Transverse colon (tissue), 4 donors: ENCODE results near the gene LEMD1. TPM values are rescaled to one million over a fixed set of nuclear protein-coding genes. Genes with fewer than 3 reads are reported as not detected.
A peak's percentile ranks its signal among the peaks of the same experiment; 100 is the strongest.

ENCODE experiments used
- DNase-seq: peaks from one replicate; pipeline ENCODE4 v3.0.0-alpha.2; 2019
- H3K27ac ChIP-seq, 4 donors: fragments of 200-600 bp; sonication (generic); 2 replicates each; pipeline ENCODE4 v1.5.1; 2016 to 2018; ENCODE audit warnings: inconsistent platforms in 4 of 4
- H3K27me3 ChIP-seq: fragments of 200-600 bp; sonication (generic); 2 replicates; pipeline ENCODE4 v1.5.1; 2017; ENCODE audit warnings: inconsistent platforms
- H3K36me3 ChIP-seq, 4 donors: fragments of 200-600 bp; sonication (generic); 2 replicates each; pipeline ENCODE4 v1.5.1; 2017 to 2019; ENCODE audit warnings: inconsistent platforms in 4 of 4
- H3K4me1 ChIP-seq, 4 donors: fragments of 200-600 bp; sonication (generic); 2 replicates each; pipeline ENCODE4 v1.5.1; 2017 to 2020; ENCODE audit warnings: inconsistent platforms in 4 of 4
- H3K4me3 ChIP-seq, 4 donors: fragments of 200-600 bp; sonication (generic); 1 replicate in 1 of 4; 2 replicates in 3 of 4; pipeline versions ENCODE4 v1.5.1 to v1.6.1; 2017 to 2019; ENCODE audit warnings: inconsistent platforms in 4 of 4
- H3K9me3 ChIP-seq, 2 donors: fragments of 200-600 bp; sonication (generic); 2 replicates each; pipeline ENCODE4 v1.5.1; 2017 to 2019; ENCODE audit warnings: inconsistent platforms in 2 of 2
- CTCF ChIP-seq, 5 experiments: fragments of 200-600 bp in 3 of 5; fragments of 450-650 bp in 2 of 5; sonication (generic) in 3 of 5; IDR thresholded peaks; 1 replicate in 2 of 5; 2 replicates in 3 of 5; pipeline ENCODE4 v1.5.1; 2016 to 2017; ENCODE audit warnings: antibody characterized with exemption in 5 of 5, inconsistent platforms in 3 of 5, mild to moderate bottlenecking in 2 of 5, moderate library complexity in 1 of 5
- EP300 ChIP-seq: sonication (generic); formaldehyde crosslinking; IDR thresholded peaks from one replicate; pipeline ENCODE4 v1.6.1; 2017; ENCODE audit warnings: antibody characterized with exemption, low read depth
- POLR2A ChIP-seq: fragments of 450-650 bp; IDR thresholded peaks from one replicate; pipeline ENCODE4 v1.6.1; 2016; ENCODE audit warnings: antibody characterized with exemption, mild to moderate bottlenecking, moderate library complexity
- POLR2AphosphoS5 ChIP-seq, 3 donors: sonication (generic); formaldehyde crosslinking; IDR thresholded peaks; one replicate each; pipeline ENCODE4 v1.6.1; 2016; ENCODE audit warnings: antibody characterized with exemption in 3 of 3
- WGBS, 2 donors: methylation state at CpG; one replicate each; pipeline ENCODE4 v1.1.5; 2018; ENCODE audit warnings: low coverage in 1 of 2; 5-methylcytosine and 5-hydroxymethylcytosine counted together
- in situ Hi-C, 4 donors: fragments of 200-750 bp; cut with MboI; loops; one replicate each; pipeline versions ENCODE4 v1.15.0 to v1.15.1; 2017; ENCODE audit warnings: low sequenced_read_pairs in 3 of 4, low pct_ligation_motif_present in 1 of 4, low pct_unique_long_range_greater_than_20kb in 1 of 4
- intact Hi-C: fragments of 100-400 bp; cut with DNase I; formaldehyde crosslinking; loops from one replicate; pipeline ENCODE4 v1.15.1; 2023; ENCODE audit warnings: low total_unique reads
- total RNA-seq, 4 donors: library from RNA; depleted of rRNA; stranded (reverse); fragments of >200 nt; gene quantifications; one replicate each; pipeline ENCODE4 v1.1.0, GENCODE V29; 2016

Gene LEMD1
- total RNA-seq, 4 donors from 2014 or later: not detected

DNA sequence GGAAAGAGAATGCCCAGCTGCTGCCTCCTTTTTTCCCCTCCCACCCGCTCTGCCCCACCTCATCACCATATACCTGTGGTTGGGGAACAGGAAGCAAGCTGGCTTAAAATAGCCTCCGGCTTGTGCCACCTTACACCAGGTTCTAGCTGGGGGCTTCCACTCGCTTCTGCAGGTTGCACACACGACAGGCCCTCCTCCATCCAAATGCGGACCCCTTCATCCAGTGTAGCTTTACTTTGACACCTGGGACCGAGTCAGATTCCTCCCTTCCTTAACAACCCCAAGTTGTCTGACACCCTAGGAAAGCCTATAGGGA lies 19.4 kb upstream of the LEMD1 start:
- no peaks in the 10 kb centered on the region for H3K9me3 ChIP-seq
- 40% methylated on average over 6 of the region's 6 CpGs; no CpG with 5 or more reads in 1 of the 2 donors for WGBS, 2 donors
- in situ Hi-C loops: no loop called here
- H3K4me1 ChIP-seq: peaks cover 19 to 45% (median 32%) of the 10 kb centered on the region in 4 donors
- H3K4me3 ChIP-seq: no peak overlapping the region
- peak overlapping the region; percentile 71 to 81 (median 74) for H3K27ac ChIP-seq
- no peaks in the 10 kb centered on the region for H3K36me3 ChIP-seq
- intact Hi-C loops: no loop called here
- peaks cover 2% of the 10 kb centered on the region for H3K27me3 ChIP-seq
- TF ChIP-seq POLR2AphosphoS5 (IDR thresholded peaks at IDR 0.05) (peak in 2 of 3 donors; percentile 5 to 29), EP300 (no peak), CTCF (IDR thresholded peaks at IDR 0.05) (no peak), POLR2A (peak; percentile 55)
- no peak for DNase-seq

DNA sequence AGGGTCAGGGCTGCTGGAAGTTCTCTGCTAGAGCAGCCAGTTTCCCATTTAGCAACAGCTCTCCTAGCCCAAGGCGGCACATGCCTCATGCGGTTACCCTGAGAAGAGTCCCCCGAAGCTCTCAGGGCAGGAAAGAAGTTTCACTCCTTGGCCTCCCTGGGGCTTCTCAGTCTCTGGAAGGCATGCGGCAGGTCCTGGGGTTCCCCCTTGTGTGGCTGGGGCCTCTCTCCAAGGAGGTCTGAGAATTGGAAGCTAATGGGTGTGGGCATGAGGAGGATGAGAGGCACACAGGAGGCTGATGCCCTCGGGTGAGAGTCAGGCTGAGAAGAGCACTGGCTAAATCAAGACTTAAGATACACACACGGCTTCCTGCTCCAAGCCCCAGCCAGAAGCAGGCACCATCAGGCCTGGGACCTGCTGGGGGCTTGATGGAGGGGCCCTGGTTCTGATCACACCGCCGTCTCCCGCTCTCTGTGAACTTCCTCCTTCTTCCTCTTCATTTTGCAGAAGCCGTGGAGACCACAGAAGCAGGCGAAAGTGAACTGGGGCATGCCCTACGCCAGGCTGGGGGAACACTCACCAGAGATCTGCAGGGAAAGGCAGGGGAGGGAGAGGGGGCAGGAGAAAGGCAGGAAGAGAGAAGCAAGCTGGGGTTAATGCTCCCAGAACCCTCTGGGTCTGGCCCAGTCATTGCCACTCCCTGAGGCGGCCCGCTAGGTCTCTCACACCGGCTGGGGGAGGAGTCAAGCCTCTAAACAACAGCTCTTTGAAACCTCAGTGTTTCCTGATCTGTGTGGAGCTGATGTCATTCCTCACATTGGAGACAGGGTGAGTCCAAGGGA lies 18.8 kb upstream of the LEMD1 start:
- 20 to 31% methylated on average over 1 to 15 of the region's 15 CpGs for WGBS, 2 donors

GRCh38 chr1:205440121-205440475 lies 18.2 kb upstream of the LEMD1 start:
- TF ChIP-seq POLR2A: no peak
- no peak for TF ChIP-seq EP300
- TF ChIP-seq CTCF (IDR thresholded peaks at IDR 0.05): no peak
- TF ChIP-seq POLR2AphosphoS5 (IDR thresholded peaks at IDR 0.05): no peak

More for the DNA sequence above, 18.8 kb upstream of the LEMD1 start:
- DNase-seq: peak; percentile 89
- Histone ChIP-seq H3K36me3 (no peaks in the 10 kb centered on the region), H3K27me3 (peaks cover 7% of the 10 kb centered on the region), H3K27ac (peak overlapping the region; percentile 71 to 81 (median 74)), H3K4me3 (peak overlapping the region in 1 of 4 donors; percentile 24), H3K4me1 (peaks cover 19 to 45% (median 32%) of the 10 kb centered on the region in 4 donors), H3K9me3 (no peaks in the 10 kb centered on the region)
- in situ Hi-C loops: no loop called here
- TF ChIP-seq POLR2AphosphoS5 (IDR thresholded peaks at IDR 0.05) (peak in 1 of 3 donors; percentile 24), EP300 (no peak)
- intact Hi-C loops: no loop called here

DNA sequence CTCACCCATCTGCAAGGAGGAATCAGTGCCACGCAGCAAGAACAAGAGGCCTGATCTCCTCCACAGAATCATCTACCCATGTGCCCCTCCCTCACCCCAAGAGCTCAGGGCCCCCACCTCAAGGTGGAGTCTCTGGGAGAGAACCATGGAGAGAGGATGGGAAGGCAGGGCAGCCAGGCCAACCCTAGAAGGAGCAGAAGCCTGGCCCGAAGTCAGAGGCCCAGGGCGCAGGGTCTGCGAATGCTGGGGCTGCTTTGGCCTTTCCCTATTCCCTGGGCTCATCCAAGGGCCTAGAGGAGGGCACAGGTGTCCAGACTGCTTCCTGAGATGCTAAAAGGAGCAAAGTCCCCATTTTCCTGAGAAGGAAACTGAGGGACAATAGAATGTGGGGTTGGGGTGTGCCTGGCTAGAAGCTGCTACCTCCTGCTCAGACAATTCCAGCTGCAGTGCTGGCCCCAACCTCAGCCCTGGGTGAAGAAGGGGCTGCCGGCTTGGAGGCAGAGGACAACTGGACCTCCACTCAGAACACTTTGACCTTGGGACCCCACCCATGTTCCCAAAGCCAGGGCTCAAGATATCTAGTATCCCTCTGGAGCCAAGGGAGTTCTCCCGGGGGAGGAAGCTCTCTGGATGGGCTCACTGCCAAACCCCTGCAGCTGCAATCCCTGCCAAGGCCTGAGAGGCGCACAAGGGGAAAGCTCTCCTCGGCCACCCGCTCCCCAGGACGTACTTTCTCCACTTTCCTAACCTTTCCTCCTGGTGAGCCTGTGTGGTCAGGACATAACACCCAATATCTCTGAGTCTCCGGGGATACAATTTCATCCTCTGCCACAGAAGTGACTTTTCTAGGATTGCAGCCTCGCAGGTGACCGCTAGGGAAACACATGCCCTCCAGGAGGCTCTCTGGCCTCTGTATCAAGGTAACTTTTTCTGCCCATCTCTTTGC lies 16.6 kb upstream of the LEMD1 start:
- Histone ChIP-seq H3K4me3 (no peak overlapping the region), H3K27ac (no peak overlapping the region), H3K4me1 (peaks cover 23 to 57% (median 39%) of the 10 kb centered on the region in 4 donors), H3K27me3 (peaks cover 8% of the 10 kb centered on the region), H3K36me3 (no peaks in the 10 kb centered on the region), H3K9me3 (no peaks in the 10 kb centered on the region)
- intact Hi-C loops: loop anchor here (1.0 to 10.0 kb wide), 3 partner anchors 32 to 1044 kb away; partner anchors contain the start of gene KLHDC8A
- 55 to 72% methylated on average over 2 to 13 of the region's 13 CpGs for WGBS, 2 donors
- peak; percentile 87 for DNase-seq
- TF ChIP-seq CTCF (IDR thresholded peaks at IDR 0.05) (peak; percentile 61 to 91 (median 71)), EP300 (no peak), POLR2AphosphoS5 (IDR thresholded peaks at IDR 0.05) (peak in 1 of 3 donors; percentile 13)
- in situ Hi-C loops: no loop called here

More at GRCh38 chr1:205440121-205440475, 18.2 kb upstream of the LEMD1 start:
- Histone ChIP-seq H3K36me3 (no peaks in the 10 kb centered on the region), H3K4me1 (peaks cover 20 to 47% (median 35%) of the 10 kb centered on the region in 4 donors), H3K27me3 (peaks cover 8% of the 10 kb centered on the region), H3K9me3 (no peaks in the 10 kb centered on the region), H3K4me3 (no peak overlapping the region), H3K27ac (peak overlapping the region; percentile 71 to 81 (median 74))
- no peak for DNase-seq
- intact Hi-C loops: no loop called here
- in situ Hi-C loops: no loop called here
- 76 to 79% methylated on average over 4 to 5 of the region's 5 CpGs for WGBS, 2 donors
